ENCODE results near the gene FBRSL1.

DNA sequence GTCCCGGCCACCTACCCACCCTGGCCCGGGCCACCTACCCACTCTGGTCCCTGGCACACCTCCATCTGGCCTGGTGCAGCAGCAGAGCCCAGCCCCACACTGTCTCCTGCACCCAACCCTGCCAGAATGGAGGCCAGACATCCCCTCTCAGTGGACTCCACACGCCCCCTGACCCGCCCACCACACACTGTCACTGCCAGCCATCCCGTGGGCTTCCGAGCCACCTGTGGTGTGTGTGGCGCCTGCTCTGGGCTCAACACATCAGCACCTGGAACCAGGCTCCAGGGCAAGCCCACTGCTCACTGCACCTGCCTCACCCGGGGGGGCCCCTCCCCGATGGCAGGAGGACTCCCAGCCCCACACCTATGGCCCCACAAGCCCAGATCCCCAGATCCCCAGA lies 50.5 kb downstream of the FBRSL1 start:
- TF ChIP-seq, protein P1, sequence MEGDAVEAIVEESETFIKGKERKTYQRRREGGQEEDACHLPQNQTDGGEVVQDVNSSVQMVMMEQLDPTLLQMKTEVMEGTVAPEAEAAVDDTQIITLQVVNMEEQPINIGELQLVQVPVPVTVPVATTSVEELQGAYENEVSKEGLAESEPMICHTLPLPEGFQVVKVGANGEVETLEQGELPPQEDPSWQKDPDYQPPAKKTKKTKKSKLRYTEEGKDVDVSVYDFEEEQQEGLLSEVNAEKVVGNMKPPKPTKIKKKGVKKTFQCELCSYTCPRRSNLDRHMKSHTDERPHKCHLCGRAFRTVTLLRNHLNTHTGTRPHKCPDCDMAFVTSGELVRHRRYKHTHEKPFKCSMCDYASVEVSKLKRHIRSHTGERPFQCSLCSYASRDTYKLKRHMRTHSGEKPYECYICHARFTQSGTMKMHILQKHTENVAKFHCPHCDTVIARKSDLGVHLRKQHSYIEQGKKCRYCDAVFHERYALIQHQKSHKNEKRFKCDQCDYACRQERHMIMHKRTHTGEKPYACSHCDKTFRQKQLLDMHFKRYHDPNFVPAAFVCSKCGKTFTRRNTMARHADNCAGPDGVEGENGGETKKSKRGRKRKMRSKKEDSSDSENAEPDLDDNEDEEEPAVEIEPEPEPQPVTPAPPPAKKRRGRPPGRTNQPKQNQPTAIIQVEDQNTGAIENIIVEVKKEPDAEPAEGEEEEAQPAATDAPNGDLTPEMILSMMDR (IDR thresholded peaks at IDR 0.05; ENCODE audit: low read depth, low read length): no peak
- no peak for TF ChIP-seq POLR2A (IDR thresholded peaks at IDR 0.05; ENCODE audit: extremely low read depth, insufficient read length)
- TF ChIP-seq, protein P2, sequence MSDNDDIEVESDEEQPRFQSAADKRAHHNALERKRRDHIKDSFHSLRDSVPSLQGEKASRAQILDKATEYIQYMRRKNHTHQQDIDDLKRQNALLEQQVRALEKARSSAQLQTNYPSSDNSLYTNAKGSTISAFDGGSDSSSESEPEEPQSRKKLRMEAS (IDR thresholded peaks at IDR 0.05; ENCODE audit: low read depth, low read length): no peak
